HFF-Myc (cell line): ENCODE data around the gene CDC73.
"Not testable (repeated sequence)": the region's sequence is repeated elsewhere in the genome, so short reads cannot be mapped to it uniquely, and the experiment has no call there.

ENCODE experiments used
- DNase-seq: peaks from one replicate; pipeline ENCODE4 v3.0.0-alpha.2; 2011; ENCODE audit warnings: low read depth; ENCODE audit errors: extremely low read depth
- H3K4me3 ChIP-seq: replicated peaks from 2 replicates; pipeline ENCODE4 v1.5.1; 2011; ENCODE audit warnings: low read depth, mild to moderate bottlenecking, control low read depth, low read length
- CTCF ChIP-seq: IDR thresholded peaks from 2 replicates; pipeline ENCODE4 v1.5.1; 2012; ENCODE audit warnings: mild to moderate bottlenecking, low read depth, low read length, control low read depth; ENCODE audit errors: missing control alignments

CDC73 gene

GRCh38 chr1:193259636-193260035 lies 137.8 kb downstream of the CDC73 start:
- no peak for TF ChIP-seq CTCF
- no peak for DNase-seq
- no peak overlapping the region for H3K4me3 ChIP-seq

GRCh38 chr1:193260056-193260745 lies 138.4 kb downstream of the CDC73 start:
- H3K4me3 ChIP-seq = no peak overlapping the region
- DNase-seq = no peak
- TF ChIP-seq CTCF = no peak

- DNase-seq = no peak
- TF ChIP-seq CTCF = no peak
- H3K4me3 ChIP-seq = no peak overlapping the region
These were observed 139.1 kb downstream of the CDC73 start for GRCh38 chr1:193260896-193261295.

- H3K4me3 ChIP-seq = no peak overlapping the region
- no peak for TF ChIP-seq CTCF
- no peak for DNase-seq
These were observed 140.8 kb downstream of the CDC73 start for GRCh38 chr1:193262661-193263060.

GRCh38 chr1:193264313-193265065 lies 142.7 kb downstream of the CDC73 start:
- DNase-seq = no peak
- no peak overlapping the region for H3K4me3 ChIP-seq
- no peak for TF ChIP-seq CTCF

- TF ChIP-seq CTCF = no peak
- no peak for DNase-seq
- no peak overlapping the region for H3K4me3 ChIP-seq
These were observed 143.9 kb downstream of the CDC73 start for GRCh38 chr1:193265716-193266115.

GRCh38 chr1:193266794-193267193 lies 145.0 kb downstream of the CDC73 start:
- DNase-seq, H3K4me3 ChIP-seq: not testable (repeated sequence)
